ENCODE data around the gene IGLL5.

Gene IGLL5

GRCh38 chr22:22929381-22930221 lies 42.0 kb downstream of the IGLL5 start:
- DNase-seq = no peak

DNA sequence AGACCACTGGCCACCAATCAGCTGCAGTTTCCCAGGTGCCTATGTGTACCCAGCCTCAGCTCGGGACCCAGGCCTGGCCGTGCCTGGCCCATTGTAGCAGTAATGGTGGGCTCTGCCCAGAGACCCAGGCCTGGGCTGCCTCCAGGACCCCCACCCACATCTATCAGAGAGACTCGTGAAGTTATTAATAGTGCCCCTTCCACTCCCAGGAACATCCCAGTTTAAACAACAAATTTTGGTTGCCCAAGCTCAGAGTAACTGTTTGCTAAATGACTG lies 42.5 kb downstream of the IGLL5 start:
- DNase-seq = no peak

- no peak for DNase-seq
Measured at GRCh38 chr22:22930571-22931556, 43.2 kb downstream of the IGLL5 start.

DNA sequence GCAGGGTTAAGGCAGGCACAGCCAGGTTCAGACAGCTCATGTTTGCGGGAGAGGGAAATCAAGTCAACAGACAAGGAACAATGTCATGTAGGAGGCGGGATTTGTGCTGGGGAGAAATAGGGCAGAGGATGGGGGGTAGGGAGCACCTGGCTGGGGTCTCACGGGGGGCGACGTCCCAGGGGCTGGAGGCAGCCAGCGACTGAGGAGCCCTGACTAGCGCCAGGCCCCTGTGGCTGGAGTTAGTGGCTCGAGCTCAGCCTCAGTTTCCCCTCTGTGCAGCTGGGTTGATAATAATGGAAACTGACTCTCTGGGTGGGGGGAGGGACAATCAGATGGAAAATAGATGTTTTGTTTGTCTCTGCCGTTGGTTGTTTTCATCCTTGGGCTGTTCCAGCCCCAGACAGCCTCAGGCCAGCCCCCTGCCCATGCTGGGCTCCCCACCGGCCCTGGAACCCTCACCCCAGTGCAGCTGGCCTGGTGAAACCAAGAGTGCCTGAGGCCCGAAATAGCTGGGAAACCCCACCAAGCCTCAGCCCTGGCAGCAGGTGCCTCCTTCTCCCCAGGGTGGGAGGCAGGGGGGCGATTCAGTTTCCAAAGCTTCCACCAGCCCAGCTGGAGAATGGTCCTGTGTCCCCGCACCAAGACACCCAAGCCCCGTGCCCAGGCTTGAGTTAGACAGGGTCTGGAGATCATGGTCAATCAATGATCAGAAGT lies 44.1 kb downstream of the IGLL5 start:
- no peak for DNase-seq

DNA sequence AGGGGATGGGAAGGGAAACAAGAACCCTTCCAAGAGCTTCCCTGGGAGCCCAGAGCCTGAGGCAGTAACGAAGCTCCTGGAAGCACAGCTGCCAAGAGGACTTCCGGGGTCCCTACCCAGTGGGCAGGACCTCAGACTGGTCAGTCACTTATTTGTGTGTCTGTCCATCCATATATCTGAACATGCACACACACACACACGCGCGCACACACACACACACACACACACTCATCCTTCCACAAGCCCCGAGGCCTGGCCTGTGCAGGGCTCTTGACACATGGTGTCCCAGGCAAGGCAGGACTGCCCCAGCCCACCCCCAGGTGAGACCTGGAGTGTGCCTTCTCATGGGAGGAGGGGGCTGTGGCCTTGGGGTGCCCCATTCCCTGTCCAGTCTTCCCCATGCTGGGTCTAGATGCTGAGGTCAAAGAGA lies 44.9 kb downstream of the IGLL5 start:
- no peak for DNase-seq

GRCh38 chr22:22933100-22933806 lies 45.6 kb downstream of the IGLL5 start:
- DNase-seq = no peak

DNA sequence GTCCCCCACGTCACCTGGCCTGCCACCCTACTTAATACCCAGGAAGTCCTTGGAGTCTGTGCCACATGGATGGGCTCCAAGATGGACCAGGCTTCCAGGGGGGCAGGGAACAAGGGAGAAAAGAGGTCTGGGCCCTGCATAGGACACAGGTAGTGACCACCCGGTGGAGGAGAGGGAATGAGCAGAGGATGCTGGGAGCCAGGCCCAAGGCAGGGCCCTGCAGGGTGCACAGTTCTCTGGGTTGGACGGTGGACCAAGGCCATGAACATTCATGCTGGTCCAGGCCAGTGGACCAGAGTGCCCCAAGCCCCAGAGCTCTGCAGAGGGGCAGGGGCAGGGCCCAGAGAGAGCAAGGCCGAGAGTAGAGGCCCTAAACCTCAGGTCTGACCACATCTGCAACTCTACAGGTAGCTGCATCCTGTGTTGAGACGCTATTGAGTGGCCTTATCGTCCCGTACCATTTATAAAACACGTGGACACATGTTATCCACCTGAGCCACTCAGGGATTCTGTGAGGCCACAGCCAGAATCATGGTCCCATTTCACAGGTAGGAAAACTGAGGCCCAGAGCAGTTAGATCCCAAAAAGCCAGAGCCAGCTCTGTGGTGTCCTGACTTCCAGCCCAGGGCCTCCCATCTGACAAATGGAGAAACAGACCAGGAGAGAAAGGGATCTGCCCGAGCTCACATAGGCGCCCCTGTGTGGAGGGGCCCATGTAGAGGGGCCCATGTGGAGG lies 46.4 kb downstream of the IGLL5 start:
- no peak for DNase-seq

GRCh38 chr22:22934543-22935055 lies 47.0 kb downstream of the IGLL5 start:
- no peak for DNase-seq

GRCh38 chr22:22935056-22935545 lies 47.5 kb downstream of the IGLL5 start:
- DNase-seq = no peak

DNA sequence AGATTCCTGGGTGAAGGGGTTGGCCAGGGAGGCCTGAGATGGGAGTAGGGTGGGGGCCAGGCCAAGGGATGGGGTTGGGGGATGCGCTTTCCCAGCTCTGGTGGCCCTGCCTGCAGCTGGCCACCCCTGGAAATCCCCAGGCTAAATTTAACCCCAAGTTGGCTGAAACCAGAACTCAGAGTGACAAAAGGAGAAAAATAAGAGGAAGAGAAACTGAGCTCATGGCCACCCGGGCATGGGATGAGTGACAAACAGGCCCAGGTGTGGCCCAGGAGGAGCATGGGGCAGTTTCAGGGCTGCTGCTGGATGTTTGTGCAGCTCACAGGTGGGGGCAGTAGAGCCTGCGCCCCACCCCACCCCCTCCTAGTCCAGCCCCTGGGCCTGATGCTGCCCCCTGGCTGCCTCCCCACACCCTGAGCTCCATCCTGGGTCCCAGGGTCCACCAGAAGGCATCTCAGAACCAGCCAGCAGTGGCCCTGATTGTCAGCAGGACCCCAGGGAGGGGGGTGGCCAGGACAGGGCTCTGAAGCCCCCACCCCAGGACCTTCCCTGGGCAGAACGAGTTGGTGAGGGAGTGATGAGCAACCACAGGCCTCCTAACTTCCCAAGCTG lies 48.0 kb downstream of the IGLL5 start:
- no peak for DNase-seq

- no peak for DNase-seq
Measured at GRCh38 chr22:22936180-22936914, 48.7 kb downstream of the IGLL5 start.

- DNase-seq = no peak
Measured at GRCh38 chr22:22936915-22937656, 49.5 kb downstream of the IGLL5 start.

DNA sequence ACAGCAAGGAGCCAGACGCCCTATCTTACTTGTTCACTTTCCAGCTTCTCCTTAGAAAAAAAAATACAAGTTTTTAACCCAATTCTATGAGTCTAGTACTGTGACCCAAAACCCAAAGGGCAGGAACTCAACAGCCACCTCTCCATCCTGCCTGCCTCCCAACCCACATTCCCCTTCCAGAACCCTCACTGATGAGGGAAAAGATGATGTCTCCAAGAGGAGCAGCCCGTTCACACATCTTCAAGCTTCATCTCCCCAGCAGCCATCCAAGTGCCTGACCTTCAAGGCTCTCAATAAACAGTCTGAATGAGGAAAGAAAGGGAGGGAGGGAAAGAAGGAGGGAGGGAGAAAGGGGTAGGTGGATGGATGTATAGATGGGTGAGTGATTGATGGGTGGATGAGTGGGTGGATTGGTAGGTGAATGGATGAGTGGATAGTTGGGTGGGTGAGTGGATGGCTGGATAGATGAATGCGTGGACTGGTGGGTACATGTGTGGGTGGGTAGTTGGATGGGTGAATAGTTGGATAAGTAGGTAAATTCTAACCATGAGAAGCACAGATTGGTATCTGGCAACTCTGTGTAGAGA lies 50.4 kb downstream of the IGLL5 start:
- no peak for DNase-seq

GRCh38 chr22:22938672-22939587 lies 51.3 kb downstream of the IGLL5 start:
- peak; percentile 19 for DNase-seq

- no peak for DNase-seq
Measured at GRCh38 chr22:22939588-22940368, 52.2 kb downstream of the IGLL5 start.

- DNase-seq = peak; percentile 53
Measured at GRCh38 chr22:22940961-22941605, 53.5 kb downstream of the IGLL5 start.
